Osteoblast (primary cell): ENCODE results near the gene KIF2C. TPM values are rescaled to one million over a fixed set of nuclear protein-coding genes. Genes with fewer than 3 reads are reported as not detected.
A peak's percentile ranks its signal among the peaks of the same experiment; 100 is the strongest.

Source experiments
- DNase-seq: peaks from one replicate; pipeline ENCODE4 v3.0.0; 2011; ENCODE audit warnings: low spot score, mixed read lengths; ENCODE audit not compliant: insufficient read length; ENCODE audit errors: missing footprints
- H2AFZ ChIP-seq: 2 replicates; pipeline ENCODE4 v1.6.0; 2011; ENCODE audit warnings: mild to moderate bottlenecking, low read length
- H3K27ac ChIP-seq: 2 replicates; pipeline ENCODE4 v1.5.1; 2011; ENCODE audit warnings: mild to moderate bottlenecking, low read depth, low read length, moderate library complexity
- H3K27me3 ChIP-seq: 2 replicates; pipeline ENCODE4 v1.6.0; 2012; ENCODE audit warnings: mild to moderate bottlenecking, control low read depth, inconsistent platforms, low read length, moderate library complexity; ENCODE audit not compliant: insufficient read depth
- H3K36me3 ChIP-seq: 2 replicates; pipeline ENCODE4 v1.5.1; 2011; ENCODE audit warnings: mild to moderate bottlenecking, low read length, control low read depth, moderate library complexity; ENCODE audit not compliant: insufficient read depth
- H3K4me1 ChIP-seq: 2 replicates; pipeline ENCODE4 v1.5.1; 2011; ENCODE audit warnings: mild to moderate bottlenecking, low read length, control low read depth, moderate library complexity; ENCODE audit not compliant: insufficient read depth
- H3K4me2 ChIP-seq: 2 replicates; pipeline ENCODE4 v1.6.0; 2011; ENCODE audit warnings: mild to moderate bottlenecking, low read length; ENCODE audit not compliant: insufficient read depth
- H3K4me3 ChIP-seq: fragments of 200-600 bp; sonication (generic); 3 replicates; pipeline ENCODE4 v1.5.1; 2012; ENCODE audit warnings: mild to moderate bottlenecking, low read length, inconsistent platforms; ENCODE audit not compliant: insufficient read depth
- H3K79me2 ChIP-seq: 2 replicates; pipeline ENCODE4 v1.6.0; 2012; ENCODE audit warnings: mild to moderate bottlenecking, low read length, control low read depth, inconsistent platforms; ENCODE audit not compliant: insufficient read depth
- H3K9me3 ChIP-seq: 2 replicates; pipeline ENCODE4 v1.5.1; 2011; ENCODE audit warnings: low read depth, low read length, control low read depth
- H4K20me1 ChIP-seq: 2 replicates; pipeline ENCODE4 v1.6.0; 2012; ENCODE audit warnings: mild to moderate bottlenecking, low read length, control low read depth; ENCODE audit not compliant: insufficient read depth
- total RNA-seq: library from RNA; depleted of rRNA; stranded (reverse); fragments of >200 nt; gene quantifications from 2 replicates; pipeline ENCODE4 v1.2.3, GENCODE V29; 2012
- TF ChIP-seq, protein P1 (sequence below): IDR thresholded peaks from 2 replicates; pipeline ENCODE4 v1.5.1; 2011; ENCODE audit warnings: mild to moderate bottlenecking, low read depth, low read length, moderate library complexity; ENCODE audit errors: extremely low read depth

KIF2C gene
- total RNA-seq, 1 donor = 3.3 TPM

DNA sequence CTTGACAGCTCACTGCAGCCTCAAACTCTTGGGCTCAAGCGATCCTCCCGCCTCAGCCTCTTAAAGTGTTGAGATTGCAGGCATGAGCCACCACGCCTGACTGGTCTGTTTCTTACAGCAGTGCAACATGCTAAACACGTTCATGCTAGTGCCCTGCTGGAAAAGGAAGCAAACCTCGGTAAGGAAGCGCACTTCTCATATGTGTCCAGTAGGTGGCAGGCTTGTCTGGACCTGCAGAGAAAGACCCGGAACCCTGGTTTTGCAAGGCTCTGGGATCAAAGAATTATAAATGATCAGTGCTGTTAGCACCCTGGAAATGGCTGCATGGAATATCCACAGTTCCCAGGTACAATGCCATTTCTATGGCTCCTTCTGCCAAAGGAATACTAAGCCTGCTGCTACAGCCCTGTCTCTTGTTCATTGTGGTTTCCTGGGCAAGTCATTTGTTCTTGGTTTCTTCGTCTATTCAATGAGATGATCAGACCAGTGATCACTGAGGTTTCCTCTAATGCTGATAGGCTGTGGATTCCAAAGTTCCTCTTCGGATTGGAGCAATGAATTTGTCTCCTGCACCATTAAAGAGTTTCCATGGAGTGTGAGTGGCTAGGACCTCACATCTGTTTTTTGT, 24.6 kb upstream of the KIF2C start:
- Histone ChIP-seq H3K27me3 (peaks cover 15% of the 10 kb centered on the region), H3K4me2 (peak overlapping the region; percentile 34), H3K79me2 (no peaks in the 10 kb centered on the region), H3K4me3 (no peak overlapping the region), H3K27ac (no peak overlapping the region), H3K36me3 (no peaks in the 10 kb centered on the region), H2AFZ (peak overlapping the region; percentile 44), H3K9me3 (no peaks in the 10 kb centered on the region), H3K4me1 (no peaks in the 10 kb centered on the region), H4K20me1 (no peaks in the 10 kb centered on the region)
- TF ChIP-seq, protein P1, sequence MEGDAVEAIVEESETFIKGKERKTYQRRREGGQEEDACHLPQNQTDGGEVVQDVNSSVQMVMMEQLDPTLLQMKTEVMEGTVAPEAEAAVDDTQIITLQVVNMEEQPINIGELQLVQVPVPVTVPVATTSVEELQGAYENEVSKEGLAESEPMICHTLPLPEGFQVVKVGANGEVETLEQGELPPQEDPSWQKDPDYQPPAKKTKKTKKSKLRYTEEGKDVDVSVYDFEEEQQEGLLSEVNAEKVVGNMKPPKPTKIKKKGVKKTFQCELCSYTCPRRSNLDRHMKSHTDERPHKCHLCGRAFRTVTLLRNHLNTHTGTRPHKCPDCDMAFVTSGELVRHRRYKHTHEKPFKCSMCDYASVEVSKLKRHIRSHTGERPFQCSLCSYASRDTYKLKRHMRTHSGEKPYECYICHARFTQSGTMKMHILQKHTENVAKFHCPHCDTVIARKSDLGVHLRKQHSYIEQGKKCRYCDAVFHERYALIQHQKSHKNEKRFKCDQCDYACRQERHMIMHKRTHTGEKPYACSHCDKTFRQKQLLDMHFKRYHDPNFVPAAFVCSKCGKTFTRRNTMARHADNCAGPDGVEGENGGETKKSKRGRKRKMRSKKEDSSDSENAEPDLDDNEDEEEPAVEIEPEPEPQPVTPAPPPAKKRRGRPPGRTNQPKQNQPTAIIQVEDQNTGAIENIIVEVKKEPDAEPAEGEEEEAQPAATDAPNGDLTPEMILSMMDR = peak; percentile 94
- DNase-seq = peak; percentile 94

DNA sequence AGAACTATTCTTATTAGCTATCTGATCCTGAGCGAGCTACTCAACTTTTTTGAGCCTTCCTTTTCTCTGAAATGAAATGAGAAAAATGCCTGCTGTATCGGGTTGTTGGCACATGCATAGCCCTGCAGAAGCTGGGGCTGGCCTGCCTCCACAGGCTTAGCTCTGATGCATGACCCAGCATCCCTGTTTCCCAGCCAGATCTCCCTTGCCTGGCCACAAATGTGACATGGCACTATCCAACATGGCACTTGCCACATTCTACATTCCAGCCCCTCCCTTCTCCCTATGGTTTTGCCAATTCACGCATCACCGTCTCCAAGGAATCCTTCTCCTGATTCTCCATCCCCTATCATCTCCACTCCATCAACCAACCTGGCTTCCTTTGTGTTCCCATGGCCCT, 22.5 kb upstream of the KIF2C start:
- no peak for DNase-seq
- Histone ChIP-seq H3K4me3 (no peak overlapping the region), H4K20me1 (no peaks in the 10 kb centered on the region), H3K4me1 (peaks cover 4% of the 10 kb centered on the region), H3K4me2 (no peak overlapping the region), H3K36me3 (no peaks in the 10 kb centered on the region), H3K9me3 (no peaks in the 10 kb centered on the region), H3K79me2 (no peaks in the 10 kb centered on the region), H3K27me3 (peaks cover under 1% of the 10 kb centered on the region), H2AFZ (no peak overlapping the region), H3K27ac (no peak overlapping the region)
- TF ChIP-seq, protein P1 = no peak

GRCh38 chr1:44717653-44718052, 22.0 kb upstream of the KIF2C start:
- DNase-seq = peak; percentile 80
- no peak overlapping the region for H3K4me3 ChIP-seq
- H3K4me1 ChIP-seq = peaks cover 5% of the 10 kb centered on the region
- no peak overlapping the region for H3K4me2 ChIP-seq
- no peak overlapping the region for H3K27ac ChIP-seq
- H3K27me3 ChIP-seq = no peaks in the 10 kb centered on the region
- H3K79me2 ChIP-seq = no peaks in the 10 kb centered on the region
- H3K36me3 ChIP-seq = no peaks in the 10 kb centered on the region
- H4K20me1 ChIP-seq = no peaks in the 10 kb centered on the region
- H3K9me3 ChIP-seq = no peaks in the 10 kb centered on the region
- no peak overlapping the region for H2AFZ ChIP-seq
- TF ChIP-seq, protein P1 = no peak

DNA sequence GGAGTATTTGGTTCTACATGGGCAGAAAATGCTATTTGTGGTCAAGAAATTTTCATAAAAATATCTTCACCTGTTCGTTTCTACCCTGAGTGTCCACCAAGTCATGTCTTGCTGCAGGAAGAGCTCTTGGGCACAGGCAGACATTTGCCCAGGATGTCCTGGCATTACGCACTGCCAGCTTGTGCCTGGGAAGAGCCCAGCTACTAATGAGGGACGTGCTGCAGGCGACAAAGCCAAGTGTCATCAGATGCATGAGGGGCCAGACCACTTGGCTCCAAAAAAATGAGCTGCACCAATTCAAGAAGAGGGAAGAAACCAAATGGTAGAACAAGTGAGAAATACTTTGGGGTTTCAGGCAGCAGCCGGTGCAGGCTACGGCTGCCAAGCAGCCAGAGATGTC, 21.5 kb upstream of the KIF2C start:
- H3K36me3 ChIP-seq = no peaks in the 10 kb centered on the region
- peaks cover 5% of the 10 kb centered on the region for H3K4me1 ChIP-seq
- DNase-seq = no peak
- H3K4me3 ChIP-seq = no peak overlapping the region
- H3K4me2 ChIP-seq = no peak overlapping the region
- TF ChIP-seq, protein P1 = no peak
- no peak overlapping the region for H3K27ac ChIP-seq
- H4K20me1 ChIP-seq = no peaks in the 10 kb centered on the region
- no peak overlapping the region for H2AFZ ChIP-seq
- H3K79me2 ChIP-seq = no peaks in the 10 kb centered on the region
- no peaks in the 10 kb centered on the region for H3K27me3 ChIP-seq
- H3K9me3 ChIP-seq = no peaks in the 10 kb centered on the region
